ENCODE data around the gene DYNC2I2. TPM values are rescaled to one million over a fixed set of nuclear protein-coding genes. Genes with fewer than 3 reads are reported as not detected.
"Not testable (repeated sequence)": the region's sequence is repeated elsewhere in the genome, so short reads cannot be mapped to it uniquely, and the experiment has no call there.

The DYNC2I2 gene
- total RNA-seq, 3 donors from 2014 or later, result 36.7 to 46.3 (median 43.7) TPM

DNA sequence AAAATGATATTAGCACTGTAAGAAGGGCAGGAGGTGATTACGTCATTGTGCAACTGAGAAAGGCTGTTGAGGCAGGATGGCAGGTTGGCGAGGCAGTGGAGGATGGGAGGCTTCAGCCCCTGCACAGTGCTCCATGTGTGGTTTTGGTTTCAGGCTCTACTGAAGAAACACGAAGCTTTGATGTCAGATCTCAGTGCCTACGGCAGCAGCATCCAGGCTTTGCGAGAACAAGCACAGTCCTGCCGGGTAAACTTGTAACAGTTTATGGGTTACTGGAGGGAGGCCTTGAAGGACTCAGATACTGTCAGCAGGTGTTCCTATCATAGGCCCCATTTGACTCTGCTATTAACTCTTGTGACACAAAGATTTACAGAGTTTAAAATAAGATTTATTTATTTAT is 69.2 kb downstream of the DYNC2I2 start:
- intact Hi-C loops (cut with DNase I, micrococcal nuclease), result no loop called here
- Histone ChIP-seq H3K4me1 (ENCODE audit: low read depth) (no peaks in the 10 kb centered on the region), H3K4me3 (no peak overlapping the region), H3K36me3 (ENCODE audit: low read depth) (peaks cover 53% of the 10 kb centered on the region), H3K9me3 (no peaks in the 10 kb centered on the region)
- ATAC-seq (peak; percentile 36), DNase-seq (no peak)
- TF ChIP-seq, protein P1, sequence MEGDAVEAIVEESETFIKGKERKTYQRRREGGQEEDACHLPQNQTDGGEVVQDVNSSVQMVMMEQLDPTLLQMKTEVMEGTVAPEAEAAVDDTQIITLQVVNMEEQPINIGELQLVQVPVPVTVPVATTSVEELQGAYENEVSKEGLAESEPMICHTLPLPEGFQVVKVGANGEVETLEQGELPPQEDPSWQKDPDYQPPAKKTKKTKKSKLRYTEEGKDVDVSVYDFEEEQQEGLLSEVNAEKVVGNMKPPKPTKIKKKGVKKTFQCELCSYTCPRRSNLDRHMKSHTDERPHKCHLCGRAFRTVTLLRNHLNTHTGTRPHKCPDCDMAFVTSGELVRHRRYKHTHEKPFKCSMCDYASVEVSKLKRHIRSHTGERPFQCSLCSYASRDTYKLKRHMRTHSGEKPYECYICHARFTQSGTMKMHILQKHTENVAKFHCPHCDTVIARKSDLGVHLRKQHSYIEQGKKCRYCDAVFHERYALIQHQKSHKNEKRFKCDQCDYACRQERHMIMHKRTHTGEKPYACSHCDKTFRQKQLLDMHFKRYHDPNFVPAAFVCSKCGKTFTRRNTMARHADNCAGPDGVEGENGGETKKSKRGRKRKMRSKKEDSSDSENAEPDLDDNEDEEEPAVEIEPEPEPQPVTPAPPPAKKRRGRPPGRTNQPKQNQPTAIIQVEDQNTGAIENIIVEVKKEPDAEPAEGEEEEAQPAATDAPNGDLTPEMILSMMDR (IDR thresholded peaks at IDR 0.05), result no peak

GRCh38 chr9:128586934-128587333 is 69.7 kb downstream of the DYNC2I2 start:
- intact Hi-C loops (cut with DNase I, micrococcal nuclease); ATAC-seq: not testable (repeated sequence)
- peaks cover 53% of the 10 kb centered on the region for H3K36me3 ChIP-seq (ENCODE audit: low read depth)

DNA sequence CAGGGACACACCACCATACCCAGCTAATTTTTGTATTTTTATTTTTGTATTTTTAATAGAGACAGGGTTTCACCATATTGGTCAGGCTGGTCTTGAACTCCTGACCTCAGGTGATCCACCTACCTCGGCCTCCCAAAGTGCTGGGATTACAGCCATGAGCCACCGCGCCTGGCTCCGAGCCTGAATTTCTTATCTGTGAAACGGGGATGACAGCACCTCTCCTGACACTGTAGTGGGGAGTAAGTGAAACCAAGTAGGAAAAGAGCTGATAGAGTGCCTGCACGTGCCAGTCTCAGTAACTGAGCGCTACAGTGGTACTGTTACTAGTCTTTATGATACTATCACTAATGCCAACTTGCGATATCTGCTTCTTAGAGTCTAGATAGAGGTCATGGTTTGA is 71.5 kb downstream of the DYNC2I2 start:
- H3K9me3 ChIP-seq; DNase-seq; intact Hi-C loops (cut with DNase I, micrococcal nuclease); H3K4me1 ChIP-seq (ENCODE audit: low read depth); ATAC-seq; H3K4me3 ChIP-seq: not testable (repeated sequence)
- peaks cover 64% of the 10 kb centered on the region for H3K36me3 ChIP-seq (ENCODE audit: low read depth)

More at GRCh38 chr9:128586934-128587333, 69.7 kb downstream of the DYNC2I2 start:
- not testable (repeated sequence) for H3K9me3 ChIP-seq; H3K4me1 ChIP-seq (ENCODE audit: low read depth); H3K4me3 ChIP-seq; DNase-seq

Other genes with a start within 250 kb of the DYNC2I2 start
- gene CERCAM, start 236.0 kb downstream of the DYNC2I2 start, total RNA-seq, result 10 to 100 TPM in 2 of 3 donors, 1 to 10 TPM in 1; 4.1 to 20.9 (median 11.5) TPM
- gene ODF2, start 200.8 kb downstream of the DYNC2I2 start, total RNA-seq, result 10 to 100 TPM; 17.1 to 26.1 (median 19.4) TPM
- gene GLE1, start 152.1 kb downstream of the DYNC2I2 start, total RNA-seq, result 10 to 100 TPM; 25.7 to 35.0 (median 28.0) TPM
- 100 to 1,000 TPM; 235 to 322 (median 321) TPM for gene SPTAN1, start 104.3 kb downstream of the DYNC2I2 start, total RNA-seq
- gene SET, start 32.4 kb upstream of the DYNC2I2 start, total RNA-seq, result 100 to 1,000 TPM; 174 to 272 (median 212) TPM
- gene PKN3, start 45.7 kb upstream of the DYNC2I2 start, total RNA-seq, result 1 to 10 TPM; 2.5 to 4.9 (median 3.8) TPM
- gene ZDHHC12, start 67.3 kb upstream of the DYNC2I2 start, total RNA-seq, result 10 to 100 TPM; 33.0 to 89.5 (median 76.8) TPM
- 10 to 100 TPM; 54.7 to 71.3 (median 68.8) TPM for gene ZER1, start 115.1 kb upstream of the DYNC2I2 start, total RNA-seq
- 10 to 100 TPM; 20.6 to 30.6 (median 25.9) TPM for gene TBC1D13, start 130.4 kb upstream of the DYNC2I2 start, total RNA-seq
- gene ENDOG, start 161.7 kb upstream of the DYNC2I2 start, total RNA-seq, result 10 to 100 TPM; 30.2 to 56.1 (median 37.9) TPM
- gene SPOUT1, start 172.9 kb upstream of the DYNC2I2 start, total RNA-seq, result 10 to 100 TPM; 31.6 to 35.5 (median 31.7) TPM
- 1 to 10 TPM; 1.9 to 6.4 (median 2.9) TPM for gene KYAT1, start 225.1 kb upstream of the DYNC2I2 start, total RNA-seq
- 10 to 100 TPM; 25.3 to 48.5 (median 25.4) TPM for gene LRRC8A, start 225.3 kb upstream of the DYNC2I2 start, total RNA-seq

Data from mucosa of descending colon (tissue), 3 donors.